ENCODE measurements around the gene CDC73. TPM values are rescaled to one million over a fixed set of nuclear protein-coding genes. Genes with fewer than 3 reads are reported as not detected.
A peak's percentile ranks its signal among the peaks of the same experiment; 100 is the strongest.

CDC73 gene
- 10 to 100 TPM; 27.8 to 30.1 TPM for total RNA-seq

- Histone ChIP-seq H3K4me1 (peaks cover 0 to 25% of the 10 kb centered on the region in 2 donors), H3K27ac (peak within 1 kb of the TSS; percentile 95 to 96), H3K4me3 (peak within 1 kb of the TSS; percentile 66 to 91), H3K36me3 (peaks cover 12% of the 10 kb centered on the region), H3K9me3 (no peaks in the 10 kb centered on the region), H3K27me3 (no peaks in the 10 kb centered on the region)
- TF ChIP-seq CTCF (IDR thresholded peaks at IDR 0.05) = peak; percentile 89 to 93
- DNase-seq (ENCODE audit: low spot score) = peak; percentile 97
Observed at GRCh38 chr1:193121616-193122593, at the start of gene CDC73. Gene CDC73 (plus strand): TSS chr1:193122031. CDS start chr1:193122201, 170 bp downstream.

GRCh38 chr1:193077991-193078390 lies 43.8 kb upstream of the CDC73 start:
- no peaks in the 10 kb centered on the region for H3K27me3 ChIP-seq
- no peaks in the 10 kb centered on the region for H3K9me3 ChIP-seq
- no peak for DNase-seq (ENCODE audit: low spot score)
- H3K4me1 ChIP-seq = no peaks in the 10 kb centered on the region
- H3K36me3 ChIP-seq = peaks cover 39% of the 10 kb centered on the region
- no peak overlapping the region for H3K4me3 ChIP-seq
- no peak overlapping the region for H3K27ac ChIP-seq
- TF ChIP-seq CTCF (IDR thresholded peaks at IDR 0.05) = no peak

- Histone ChIP-seq H3K36me3 (peaks cover 51% of the 10 kb centered on the region), H3K9me3 (no peaks in the 10 kb centered on the region), H3K27ac (no peak overlapping the region), H3K4me1 (no peaks in the 10 kb centered on the region), H3K27me3 (no peaks in the 10 kb centered on the region), H3K4me3 (no peak overlapping the region)
- no peak for DNase-seq (ENCODE audit: low spot score)
- TF ChIP-seq CTCF (IDR thresholded peaks at IDR 0.05) = no peak
Observed at GRCh38 chr1:193079187-193079586, 42.6 kb upstream of the CDC73 start.

- DNase-seq (ENCODE audit: low spot score) = no peak
- Histone ChIP-seq H3K4me3 (no peak overlapping the region), H3K4me1 (no peaks in the 10 kb centered on the region), H3K36me3 (peaks cover 50% of the 10 kb centered on the region), H3K27ac (no peak overlapping the region), H3K9me3 (no peaks in the 10 kb centered on the region), H3K27me3 (no peaks in the 10 kb centered on the region)
- TF ChIP-seq CTCF (IDR thresholded peaks at IDR 0.05) = no peak
Observed at GRCh38 chr1:193083365-193084088, 38.3 kb upstream of the CDC73 start.

GRCh38 chr1:193085263-193085662 lies 36.6 kb upstream of the CDC73 start:
- Histone ChIP-seq H3K4me1 (no peaks in the 10 kb centered on the region), H3K27ac (no peak overlapping the region), H3K36me3 (peaks cover 48% of the 10 kb centered on the region), H3K9me3 (no peaks in the 10 kb centered on the region), H3K4me3 (no peak overlapping the region), H3K27me3 (no peaks in the 10 kb centered on the region)
- DNase-seq (ENCODE audit: low spot score) = no peak
- no peak for TF ChIP-seq CTCF (IDR thresholded peaks at IDR 0.05)
